ENCODE measurements around the gene FLNA. TPM values are rescaled to one million over a fixed set of nuclear protein-coding genes. Genes with fewer than 3 reads are reported as not detected.

FLNA gene
- total RNA-seq, 1 experiment from 2014 or later, result 920 TPM

- TF ChIP-seq TCF7L2 (IDR thresholded peaks at IDR 0.05; ENCODE audit: low read depth, low read length) (no peak), SIN3A (IDR thresholded peaks at IDR 0.05; ENCODE audit: borderline replicate concordance, insufficient read depth, low read depth, low read length) (no peak), POLR2AphosphoS5 (IDR thresholded peaks at IDR 0.05; ENCODE audit: low read depth, low read length) (no peak), REST (IDR thresholded peaks at IDR 0.05; ENCODE audit: insufficient read depth in 1 of 2, low read depth in 2 of 2, low read length in 1 of 2) (no peak)
- TF ChIP-seq, protein P1, sequence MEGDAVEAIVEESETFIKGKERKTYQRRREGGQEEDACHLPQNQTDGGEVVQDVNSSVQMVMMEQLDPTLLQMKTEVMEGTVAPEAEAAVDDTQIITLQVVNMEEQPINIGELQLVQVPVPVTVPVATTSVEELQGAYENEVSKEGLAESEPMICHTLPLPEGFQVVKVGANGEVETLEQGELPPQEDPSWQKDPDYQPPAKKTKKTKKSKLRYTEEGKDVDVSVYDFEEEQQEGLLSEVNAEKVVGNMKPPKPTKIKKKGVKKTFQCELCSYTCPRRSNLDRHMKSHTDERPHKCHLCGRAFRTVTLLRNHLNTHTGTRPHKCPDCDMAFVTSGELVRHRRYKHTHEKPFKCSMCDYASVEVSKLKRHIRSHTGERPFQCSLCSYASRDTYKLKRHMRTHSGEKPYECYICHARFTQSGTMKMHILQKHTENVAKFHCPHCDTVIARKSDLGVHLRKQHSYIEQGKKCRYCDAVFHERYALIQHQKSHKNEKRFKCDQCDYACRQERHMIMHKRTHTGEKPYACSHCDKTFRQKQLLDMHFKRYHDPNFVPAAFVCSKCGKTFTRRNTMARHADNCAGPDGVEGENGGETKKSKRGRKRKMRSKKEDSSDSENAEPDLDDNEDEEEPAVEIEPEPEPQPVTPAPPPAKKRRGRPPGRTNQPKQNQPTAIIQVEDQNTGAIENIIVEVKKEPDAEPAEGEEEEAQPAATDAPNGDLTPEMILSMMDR (IDR thresholded peaks at IDR 0.05), result no peak
- ATAC-seq (no peak), DNase-seq (ENCODE audit: low read depth, low spot score) (no peak)
- in situ Hi-C loops (cut with HindIII; ENCODE audit: low pct_unique_long_range_greater_than_20kb, low sequenced_read_pairs) (no loop called here), intact Hi-C loops (cut with micrococcal nuclease; ENCODE audit: unreplicated experiment) (no loop called here)
- no TSS peak for BruUV-seq (replicated peaks)
- ChIA-PET POLR2A (interaction anchor here (0.5 to 0.6 kb wide), 2 partner anchors 8 to 425 kb away, joined by 6 to 7 read pairs; partner anchors contain the start of gene L1CAM), CTCF (no interaction called here)
- Histone ChIP-seq H3K27me3 (ENCODE audit: control insufficient read depth, insufficient read depth, low read length) (no peaks in the 10 kb centered on the region), H3K4me1 (ENCODE audit: control insufficient read depth, insufficient read depth, low read length) (no peaks in the 10 kb centered on the region), H3K27ac (ENCODE audit: low read length) (no peak overlapping the region), H3K36me3 (ENCODE audit: control insufficient read depth, insufficient read depth, low read length) (no peaks in the 10 kb centered on the region), H3K9me3 (ENCODE audit: control insufficient read depth, insufficient read depth, low read depth, low read length) (no peaks in the 10 kb centered on the region), H3K4me3 (ENCODE audit: low read depth in 2 of 2, low read length in 2 of 2) (no peak overlapping the region)
These were observed 63.6 kb downstream of the FLNA start for GRCh38 chrX:154310616-154311536.

DNA sequence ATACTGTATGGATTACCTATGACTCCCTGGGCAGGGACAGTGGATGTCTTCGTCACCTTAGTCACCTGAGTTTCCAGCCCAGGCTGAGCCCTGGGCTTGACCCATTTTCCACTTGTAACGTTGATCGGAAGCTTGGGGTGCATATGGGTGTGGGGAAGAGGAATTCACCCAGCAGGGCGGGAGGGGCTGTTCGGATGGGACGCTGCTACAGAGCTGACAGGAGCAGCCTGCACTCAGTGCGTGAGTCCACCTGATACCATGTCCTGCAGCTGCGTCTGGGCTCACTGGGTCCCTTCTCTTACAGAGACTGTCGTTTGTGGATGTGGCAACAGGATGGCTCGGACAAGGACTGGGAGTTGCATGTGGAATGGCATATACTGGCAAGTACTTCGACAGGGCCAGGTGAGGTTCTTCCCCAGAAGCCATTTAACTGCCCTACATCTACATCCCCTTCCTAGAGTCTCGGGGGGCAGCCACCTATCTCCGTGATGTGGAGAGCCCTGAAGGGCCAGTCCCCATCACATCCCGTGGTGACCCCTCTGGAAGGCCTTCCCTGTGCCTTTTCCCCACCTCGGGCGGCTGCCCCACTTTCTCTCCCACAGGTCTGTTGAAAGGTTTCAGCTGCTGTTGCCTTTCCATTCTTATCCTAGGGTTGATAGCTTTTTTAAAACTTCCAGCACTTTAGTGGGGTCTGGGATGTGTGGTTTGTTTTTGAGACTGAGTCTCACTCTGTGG lies 65.2 kb downstream of the FLNA start:
- no peak overlapping the region for H3K4me3 ChIP-seq (ENCODE audit: low read depth in 2 of 2, low read length in 2 of 2)
- POLR2A ChIA-PET, result no interaction called here
- no peak overlapping the region for H3K27ac ChIP-seq (ENCODE audit: low read length)
- no peaks in the 10 kb centered on the region for H3K9me3 ChIP-seq (ENCODE audit: control insufficient read depth, insufficient read depth, low read depth, low read length)
- no peak for TF ChIP-seq SIN3A (IDR thresholded peaks at IDR 0.05; ENCODE audit: borderline replicate concordance, insufficient read depth, low read depth, low read length)
- TF ChIP-seq TCF7L2 (IDR thresholded peaks at IDR 0.05; ENCODE audit: low read depth, low read length), result no peak
- TF ChIP-seq, protein P1 (IDR thresholded peaks at IDR 0.05), result no peak
- TF ChIP-seq REST (IDR thresholded peaks at IDR 0.05; ENCODE audit: insufficient read depth in 1 of 2, low read depth in 2 of 2, low read length in 1 of 2), result no peak
- TF ChIP-seq POLR2AphosphoS5 (IDR thresholded peaks at IDR 0.05; ENCODE audit: low read depth, low read length), result no peak
- in situ Hi-C loops (cut with HindIII; ENCODE audit: low pct_unique_long_range_greater_than_20kb, low sequenced_read_pairs) (no loop called here), intact Hi-C loops (cut with micrococcal nuclease; ENCODE audit: unreplicated experiment) (no loop called here)
- H3K4me1 ChIP-seq (ENCODE audit: control insufficient read depth, insufficient read depth, low read length), result no peaks in the 10 kb centered on the region
- H3K36me3 ChIP-seq (ENCODE audit: control insufficient read depth, insufficient read depth, low read length), result no peaks in the 10 kb centered on the region
- no peak for DNase-seq (ENCODE audit: low read depth, low spot score)
- no TSS peak for BruUV-seq (replicated peaks)
- ATAC-seq, result no peak
- H3K27me3 ChIP-seq (ENCODE audit: control insufficient read depth, insufficient read depth, low read length), result no peaks in the 10 kb centered on the region
- CTCF ChIA-PET, result no interaction called here
